OCI-LY7 (cell line): Measurements from ENCODE around the gene CLCA1.

Source experiments
- CTCF ChIP-seq: fragments of 200-600 bp; sonication (generic); conservative IDR thresholded peaks from 2 replicates; pipeline ENCODE4 v1.5.1; 2014; ENCODE audit warnings: mild to moderate bottlenecking, antibody characterized with exemption, low read length, moderate library complexity, mixed read lengths
- EZH2phosphoT487 ChIP-seq: fragments of 200-600 bp; sonication (generic); IDR thresholded peaks from 2 replicates; pipeline ENCODE4 v1.6.1; 2018; ENCODE audit warnings: low read depth, borderline replicate concordance, mild to moderate bottlenecking, mixed run types, antibody characterized with exemption, low read length, moderate library complexity, mixed read lengths

GRCh38 chr1:86423873-86424272 is 44.9 kb upstream of the CLCA1 start, which contains the start of gene CLCA2:
- TF ChIP-seq CTCF, result no peak
- TF ChIP-seq EZH2phosphoT487, result no peak
